Neutrophil (primary cell): ENCODE measurements around the gene ME3.

Source experiments
- H3K27ac ChIP-seq: fragments of 200-600 bp; sonication (generic); 2 replicates; pipeline ENCODE4 v1.5.1; 2016; ENCODE audit warnings: mild to moderate bottlenecking, moderate library complexity
- H3K27me3 ChIP-seq: fragments of 200-600 bp; sonication (generic); 2 replicates; pipeline ENCODE4 v1.6.0; 2016; ENCODE audit warnings: mild to moderate bottlenecking
- H3K36me3 ChIP-seq: fragments of 200-600 bp; sonication (generic); 2 replicates; pipeline ENCODE4 v1.5.1; 2017
- H3K4me1 ChIP-seq, 2 experiments: fragments of 200-600 bp in 1 of 2; sonication (generic) in 1 of 2; 1 replicate in 1 of 2; 2 replicates in 1 of 2; pipeline versions ENCODE4 v1.5.1 to v1.6.1; 2013 to 2016; ENCODE audit warnings: low read depth in 1 of 2, low read length in 1 of 2, mild to moderate bottlenecking in 1 of 2, moderate library complexity in 1 of 2; ENCODE audit not compliant: control insufficient read depth in 1 of 2, insufficient read depth in 1 of 2
- H3K4me3 ChIP-seq, 2 experiments: fragments of 200-600 bp in 1 of 2; sonication (generic) in 1 of 2; 1 replicate in 1 of 2; 2 replicates in 1 of 2; pipeline ENCODE4 v1.5.1; 2013 to 2016; ENCODE audit warnings: low read depth in 1 of 2, low read length in 1 of 2, mild to moderate bottlenecking in 1 of 2, moderate library complexity in 1 of 2
- H3K9me3 ChIP-seq: fragments of 200-600 bp; sonication (generic); 2 replicates; pipeline ENCODE4 v1.5.1; 2016
- TF ChIP-seq, protein P1 (sequence below): fragments of 200-600 bp; sonication (generic); IDR thresholded peaks from 2 replicates; pipeline ENCODE4 v1.5.1; 2016; ENCODE audit warnings: antibody characterized with exemption

Gene ME3

DNA sequence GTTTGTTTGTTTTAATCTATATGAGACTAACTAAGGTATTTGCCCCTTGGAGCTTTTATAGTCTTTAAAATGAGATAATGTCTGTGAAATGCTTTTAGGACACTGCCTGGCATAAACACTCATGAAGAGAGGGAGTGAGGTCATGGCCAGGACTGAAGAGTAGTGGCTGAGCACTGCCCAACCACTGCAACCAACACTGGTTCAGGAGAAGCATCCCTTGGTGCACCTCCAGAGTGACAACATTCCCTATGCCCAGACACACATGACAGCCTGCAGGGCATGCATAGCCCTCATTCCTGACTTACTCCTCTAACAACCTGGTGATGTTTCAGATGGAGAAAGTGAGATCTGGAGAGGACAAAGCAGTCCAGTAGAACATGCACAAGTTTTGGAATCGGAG is 36.1 kb downstream of the ME3 start:
- H3K27ac ChIP-seq = no peak overlapping the region
- no peaks in the 10 kb centered on the region for H3K36me3 ChIP-seq
- H3K4me1 ChIP-seq = no peaks in the 10 kb centered on the region
- H3K27me3 ChIP-seq = no peaks in the 10 kb centered on the region
- TF ChIP-seq, protein P1, sequence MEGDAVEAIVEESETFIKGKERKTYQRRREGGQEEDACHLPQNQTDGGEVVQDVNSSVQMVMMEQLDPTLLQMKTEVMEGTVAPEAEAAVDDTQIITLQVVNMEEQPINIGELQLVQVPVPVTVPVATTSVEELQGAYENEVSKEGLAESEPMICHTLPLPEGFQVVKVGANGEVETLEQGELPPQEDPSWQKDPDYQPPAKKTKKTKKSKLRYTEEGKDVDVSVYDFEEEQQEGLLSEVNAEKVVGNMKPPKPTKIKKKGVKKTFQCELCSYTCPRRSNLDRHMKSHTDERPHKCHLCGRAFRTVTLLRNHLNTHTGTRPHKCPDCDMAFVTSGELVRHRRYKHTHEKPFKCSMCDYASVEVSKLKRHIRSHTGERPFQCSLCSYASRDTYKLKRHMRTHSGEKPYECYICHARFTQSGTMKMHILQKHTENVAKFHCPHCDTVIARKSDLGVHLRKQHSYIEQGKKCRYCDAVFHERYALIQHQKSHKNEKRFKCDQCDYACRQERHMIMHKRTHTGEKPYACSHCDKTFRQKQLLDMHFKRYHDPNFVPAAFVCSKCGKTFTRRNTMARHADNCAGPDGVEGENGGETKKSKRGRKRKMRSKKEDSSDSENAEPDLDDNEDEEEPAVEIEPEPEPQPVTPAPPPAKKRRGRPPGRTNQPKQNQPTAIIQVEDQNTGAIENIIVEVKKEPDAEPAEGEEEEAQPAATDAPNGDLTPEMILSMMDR = no peak
- H3K4me3 ChIP-seq = no peak overlapping the region
- no peaks in the 10 kb centered on the region for H3K9me3 ChIP-seq

DNA sequence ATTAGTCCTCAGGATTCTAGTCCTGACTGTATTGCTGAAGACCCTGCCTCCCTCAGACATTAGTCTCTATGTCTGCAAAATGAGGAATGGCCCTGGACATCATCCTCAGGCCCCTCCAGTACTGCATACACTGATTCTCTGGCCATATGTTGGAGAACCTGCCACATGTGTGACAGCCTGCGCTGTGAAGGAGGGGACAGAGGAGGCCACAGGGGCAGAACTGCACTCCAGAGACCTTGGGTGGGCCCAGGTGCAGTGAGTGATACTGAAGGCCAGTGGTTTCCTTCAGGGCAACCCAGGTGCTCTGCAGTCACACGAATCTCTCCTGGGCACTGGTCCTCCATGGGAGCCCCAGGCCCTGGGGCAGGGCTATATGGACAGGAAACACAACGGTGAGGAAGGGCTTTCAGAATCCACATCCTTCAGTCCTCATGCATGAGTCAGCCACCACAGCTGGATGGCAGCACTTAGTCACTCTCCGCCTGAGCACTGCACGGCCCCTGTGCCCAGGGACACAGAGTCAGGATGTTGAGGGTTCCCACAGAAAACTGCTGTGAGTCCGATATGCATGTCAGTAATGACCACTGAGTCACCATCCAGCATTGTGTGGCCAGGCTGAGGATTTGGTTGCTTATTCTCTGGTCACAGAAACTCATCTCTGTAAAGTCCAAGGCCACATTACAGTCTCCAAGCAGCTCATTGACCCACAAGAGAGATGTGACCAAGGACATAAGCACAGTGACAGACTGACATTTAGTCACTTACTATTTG is 39.7 kb downstream of the ME3 start:
- H3K36me3 ChIP-seq = no peaks in the 10 kb centered on the region
- H3K9me3 ChIP-seq = no peaks in the 10 kb centered on the region
- no peaks in the 10 kb centered on the region for H3K27me3 ChIP-seq
- no peak overlapping the region for H3K27ac ChIP-seq
- H3K4me1 ChIP-seq = no peaks in the 10 kb centered on the region
- H3K4me3 ChIP-seq = no peak overlapping the region
- TF ChIP-seq, protein P1 = no peak

DNA sequence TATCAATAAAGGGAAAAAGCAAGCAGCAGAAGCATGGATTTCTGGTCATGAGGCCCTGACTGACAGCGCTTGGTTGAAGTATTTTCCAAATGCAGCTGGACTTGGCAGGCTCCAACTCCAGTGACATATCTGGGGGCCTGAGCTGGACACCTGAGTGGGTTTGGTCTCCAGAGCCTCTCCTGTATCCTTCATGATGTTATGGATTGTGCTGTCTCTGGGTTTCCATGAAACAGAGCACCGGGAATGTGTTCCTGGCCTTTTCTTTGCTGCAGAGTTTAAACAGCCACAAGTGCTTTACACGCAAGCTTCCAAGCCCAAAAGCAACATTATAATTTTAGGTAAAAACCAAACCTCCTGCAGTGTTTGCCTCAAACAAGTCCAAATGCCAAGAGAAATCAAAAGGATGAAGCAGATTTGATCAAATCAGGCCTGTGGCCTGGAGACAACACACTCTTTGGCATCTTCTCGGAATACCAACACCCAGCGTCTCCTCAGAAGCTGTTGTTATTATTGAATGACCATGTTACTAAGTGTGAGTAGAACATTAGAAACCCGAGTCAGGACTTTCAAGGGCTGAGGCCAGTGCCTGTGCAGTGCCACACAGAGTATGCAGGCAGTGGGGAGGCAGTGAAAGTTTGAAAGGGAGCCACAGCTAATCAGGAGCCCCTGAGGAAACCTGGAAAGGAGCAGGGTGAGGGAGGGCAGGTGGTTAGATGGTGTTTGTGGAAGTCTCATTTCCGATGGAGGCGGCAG is 42.0 kb downstream of the ME3 start:
- Histone ChIP-seq H3K9me3 (no peaks in the 10 kb centered on the region), H3K4me1 (no peaks in the 10 kb centered on the region), H3K27me3 (no peaks in the 10 kb centered on the region), H3K36me3 (no peaks in the 10 kb centered on the region), H3K4me3 (no peak overlapping the region), H3K27ac (no peak overlapping the region)
- TF ChIP-seq, protein P1 = no peak

DNA sequence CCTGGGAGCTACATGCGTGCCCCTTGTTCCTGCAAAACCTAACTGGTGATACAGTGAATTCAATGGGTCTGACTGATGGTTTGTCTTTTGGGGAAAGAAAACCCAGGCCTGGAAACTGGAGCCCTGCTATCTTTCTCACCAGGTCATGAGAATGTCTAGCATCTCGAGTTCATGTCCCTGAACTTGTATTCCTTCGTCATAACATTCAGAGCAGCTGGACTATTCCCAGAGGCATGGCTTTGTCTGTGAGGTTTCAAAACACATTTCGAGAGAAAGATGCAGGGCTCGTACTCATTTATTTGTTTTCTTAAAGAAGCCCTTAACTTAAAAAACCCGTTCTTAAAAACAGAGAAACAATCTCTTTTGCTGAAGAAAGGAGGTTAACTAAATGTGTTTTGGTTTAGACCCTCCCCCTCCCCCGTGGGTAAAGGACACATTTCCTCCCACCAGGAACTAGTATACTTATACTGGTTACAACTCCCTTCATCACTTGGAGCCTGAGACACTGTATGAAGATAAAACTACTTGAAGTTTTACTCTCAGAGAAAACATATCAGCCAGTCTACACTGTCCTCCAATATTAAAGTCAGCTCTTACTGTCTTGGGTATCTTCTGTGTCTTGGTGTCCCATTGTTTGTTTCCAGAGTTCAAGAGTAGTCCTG is 43.2 kb downstream of the ME3 start:
- no peaks in the 10 kb centered on the region for H3K9me3 ChIP-seq
- no peaks in the 10 kb centered on the region for H3K27me3 ChIP-seq
- H3K4me1 ChIP-seq = no peaks in the 10 kb centered on the region
- no peak overlapping the region for H3K4me3 ChIP-seq
- no peaks in the 10 kb centered on the region for H3K36me3 ChIP-seq
- TF ChIP-seq, protein P1 = no peak
- no peak overlapping the region for H3K27ac ChIP-seq

DNA sequence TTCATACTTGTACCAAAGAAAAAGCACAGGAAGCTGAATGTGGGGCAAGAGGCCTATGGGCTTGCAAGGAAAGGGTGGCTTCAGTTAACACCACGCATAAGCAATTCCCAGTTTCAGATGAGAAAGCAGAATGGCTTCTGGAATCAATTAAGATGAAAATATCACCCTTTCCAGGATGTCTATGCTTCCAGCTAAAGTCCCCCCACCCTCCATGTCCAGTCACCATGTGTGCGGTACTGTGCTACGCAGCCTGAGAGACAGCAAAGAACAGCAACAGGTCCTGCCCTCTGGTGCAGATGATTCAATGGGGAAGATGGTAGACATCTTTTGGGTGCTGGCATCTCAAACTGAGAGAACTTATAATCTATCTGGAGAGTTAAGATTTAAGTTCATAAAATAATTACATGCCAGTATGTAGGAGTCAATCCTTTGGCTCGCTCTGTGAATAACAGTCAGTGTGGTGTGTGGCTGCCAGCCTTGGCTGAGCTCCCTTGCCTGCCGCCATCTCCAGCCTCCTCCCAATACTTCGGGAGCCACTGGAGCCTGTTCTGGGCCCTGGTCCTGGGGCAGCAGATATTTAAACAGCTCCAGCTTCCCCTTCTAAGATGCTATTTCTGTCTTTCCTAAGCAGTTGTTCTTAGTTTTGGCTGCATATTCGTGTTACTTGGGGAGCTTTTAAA is 44.5 kb downstream of the ME3 start:
- no peak overlapping the region for H3K27ac ChIP-seq
- no peaks in the 10 kb centered on the region for H3K4me1 ChIP-seq
- H3K9me3 ChIP-seq = no peaks in the 10 kb centered on the region
- H3K36me3 ChIP-seq = no peaks in the 10 kb centered on the region
- H3K27me3 ChIP-seq = no peaks in the 10 kb centered on the region
- TF ChIP-seq, protein P1 = no peak
- no peak overlapping the region for H3K4me3 ChIP-seq
